Astrocyte of the cerebellum (primary cell): ENCODE measurements around the gene DLG2.
A peak's percentile ranks its signal among the peaks of the same experiment; 100 is the strongest.

Experiments used
- DNase-seq: peaks from one replicate; pipeline ENCODE4 v3.0.0-alpha.2; 2011; ENCODE audit warnings: low read depth
- H3K4me3 ChIP-seq: 2 replicates; pipeline ENCODE4 v1.5.1; 2011; ENCODE audit warnings: mild to moderate bottlenecking, low read depth, low read length, moderate library complexity
- in situ Hi-C: cut with HindIII; loops from 2 replicates; pipeline ENCODE4 v1.10.0; 2017; ENCODE audit warnings: low sequenced_read_pairs
- TF ChIP-seq, protein P1 (sequence below): IDR thresholded peaks from 2 replicates; pipeline ENCODE4 v1.5.1; 2012; ENCODE audit warnings: low read length, low read depth, moderate library complexity, mild to moderate bottlenecking; ENCODE audit errors: missing control alignments

The DLG2 gene

DNA sequence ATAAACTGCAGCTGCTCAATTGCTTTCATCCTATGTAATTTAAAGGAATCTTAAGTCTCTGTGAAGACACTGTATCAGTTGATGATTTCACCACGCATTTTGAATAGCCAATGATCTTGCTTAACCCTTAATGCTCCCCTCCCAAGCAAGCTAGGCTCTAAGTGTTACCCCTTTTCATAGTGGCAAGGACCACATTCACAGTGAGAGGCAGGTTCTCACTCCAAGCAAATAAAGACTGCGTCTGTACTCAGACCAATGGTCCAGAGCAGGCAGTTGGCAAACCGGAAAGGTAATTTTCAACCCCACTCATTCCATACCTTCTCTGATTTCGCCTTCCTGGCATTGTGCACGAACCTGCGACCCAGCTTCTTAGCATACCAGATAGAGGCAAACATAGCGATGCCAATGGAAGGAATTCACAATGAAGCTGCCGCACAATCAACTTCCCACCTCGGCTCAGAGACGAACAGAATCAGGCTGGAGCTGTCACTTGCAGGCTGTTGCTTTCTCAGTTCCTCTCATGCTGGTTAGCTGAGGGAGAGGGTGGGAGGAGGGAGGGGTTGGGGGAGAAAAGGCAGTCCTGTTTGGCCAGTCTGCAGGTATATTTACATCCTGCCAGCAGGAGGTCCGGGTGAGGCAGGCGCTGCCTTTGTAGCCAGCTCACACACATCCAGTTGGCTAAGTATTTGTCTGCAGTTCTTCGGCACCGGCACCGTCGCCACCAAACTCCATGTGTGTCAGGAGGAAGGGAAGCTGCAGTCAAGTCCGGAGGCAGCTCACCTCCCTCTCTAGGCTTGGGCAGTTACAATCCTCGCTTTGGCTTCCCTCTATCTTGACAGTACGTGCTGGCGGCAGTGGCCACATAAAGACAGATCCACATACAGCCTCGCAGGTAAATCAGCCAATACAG is 1189.8 kb downstream of the DLG2 start:
- in situ Hi-C loops, result no loop called here
- peak overlapping the region; percentile 9 for H3K4me3 ChIP-seq
- TF ChIP-seq, protein P1, sequence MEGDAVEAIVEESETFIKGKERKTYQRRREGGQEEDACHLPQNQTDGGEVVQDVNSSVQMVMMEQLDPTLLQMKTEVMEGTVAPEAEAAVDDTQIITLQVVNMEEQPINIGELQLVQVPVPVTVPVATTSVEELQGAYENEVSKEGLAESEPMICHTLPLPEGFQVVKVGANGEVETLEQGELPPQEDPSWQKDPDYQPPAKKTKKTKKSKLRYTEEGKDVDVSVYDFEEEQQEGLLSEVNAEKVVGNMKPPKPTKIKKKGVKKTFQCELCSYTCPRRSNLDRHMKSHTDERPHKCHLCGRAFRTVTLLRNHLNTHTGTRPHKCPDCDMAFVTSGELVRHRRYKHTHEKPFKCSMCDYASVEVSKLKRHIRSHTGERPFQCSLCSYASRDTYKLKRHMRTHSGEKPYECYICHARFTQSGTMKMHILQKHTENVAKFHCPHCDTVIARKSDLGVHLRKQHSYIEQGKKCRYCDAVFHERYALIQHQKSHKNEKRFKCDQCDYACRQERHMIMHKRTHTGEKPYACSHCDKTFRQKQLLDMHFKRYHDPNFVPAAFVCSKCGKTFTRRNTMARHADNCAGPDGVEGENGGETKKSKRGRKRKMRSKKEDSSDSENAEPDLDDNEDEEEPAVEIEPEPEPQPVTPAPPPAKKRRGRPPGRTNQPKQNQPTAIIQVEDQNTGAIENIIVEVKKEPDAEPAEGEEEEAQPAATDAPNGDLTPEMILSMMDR, result no peak
- DNase-seq, result no peak

DNA sequence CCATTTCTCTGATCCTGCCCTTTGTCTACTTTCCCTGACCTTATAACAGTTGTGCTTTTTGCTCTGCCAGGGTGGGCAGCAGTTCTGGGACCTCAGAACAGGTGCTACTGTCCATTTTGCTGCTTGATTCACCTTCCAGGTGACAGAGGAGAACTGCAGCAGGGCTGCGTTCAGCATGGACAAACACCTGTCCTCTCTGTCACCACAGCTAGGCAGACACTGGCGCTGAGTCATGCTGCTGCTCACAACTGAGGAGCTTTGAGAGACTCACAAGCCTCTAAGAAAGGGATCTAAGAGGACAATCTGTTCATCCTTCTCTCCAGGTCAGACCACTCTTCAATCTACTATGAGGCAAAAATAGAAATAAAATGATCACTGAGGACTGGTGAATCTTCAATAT is 1196.5 kb downstream of the DLG2 start:
- TF ChIP-seq, protein P1, result no peak
- DNase-seq, result no peak
- no peak overlapping the region for H3K4me3 ChIP-seq
- in situ Hi-C loops, result no loop called here

DNA sequence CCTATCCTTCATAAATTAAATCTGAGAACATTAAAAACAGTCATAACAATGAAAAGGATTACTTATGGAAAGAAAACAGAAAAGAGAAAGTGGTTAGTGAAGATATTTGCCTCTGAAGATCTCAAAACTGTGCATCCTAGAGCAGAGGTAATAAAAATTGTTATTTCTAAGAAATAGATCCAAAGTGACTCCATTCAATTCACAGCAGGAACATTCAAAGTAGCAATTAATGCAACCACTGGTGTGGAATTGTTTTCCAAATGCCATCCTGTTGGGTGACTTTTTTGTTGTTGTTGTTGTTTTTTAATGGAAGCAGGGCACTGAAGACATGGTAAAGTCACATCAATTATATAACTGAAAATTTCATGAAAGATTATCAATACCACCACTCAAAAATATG is 1201.5 kb downstream of the DLG2 start:
- DNase-seq, result no peak
- in situ Hi-C loops, result no loop called here
- TF ChIP-seq, protein P1, result no peak
- H3K4me3 ChIP-seq, result no peak overlapping the region

DNA sequence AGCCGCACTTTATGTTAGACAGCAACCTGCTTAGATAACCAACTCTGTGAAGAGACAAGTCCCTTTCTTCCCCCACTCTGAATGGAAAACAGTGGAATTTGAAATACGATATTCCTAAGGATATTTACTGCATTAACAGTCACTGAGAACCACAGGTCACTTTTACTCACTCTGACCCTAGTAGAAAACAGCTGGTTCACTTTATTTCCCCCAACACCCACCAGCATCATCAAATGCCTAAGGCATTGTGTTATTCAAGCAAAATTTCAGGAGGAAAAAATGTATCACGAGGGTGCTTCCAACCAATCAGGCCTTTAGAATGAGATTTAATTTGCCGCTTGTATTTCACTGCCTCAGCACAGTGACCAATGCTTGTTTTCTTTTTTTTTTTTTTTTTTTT is 1206.9 kb downstream of the DLG2 start:
- no peak for DNase-seq
- H3K4me3 ChIP-seq, result no peak overlapping the region
- in situ Hi-C loops, result no loop called here
- TF ChIP-seq, protein P1, result no peak

DNA sequence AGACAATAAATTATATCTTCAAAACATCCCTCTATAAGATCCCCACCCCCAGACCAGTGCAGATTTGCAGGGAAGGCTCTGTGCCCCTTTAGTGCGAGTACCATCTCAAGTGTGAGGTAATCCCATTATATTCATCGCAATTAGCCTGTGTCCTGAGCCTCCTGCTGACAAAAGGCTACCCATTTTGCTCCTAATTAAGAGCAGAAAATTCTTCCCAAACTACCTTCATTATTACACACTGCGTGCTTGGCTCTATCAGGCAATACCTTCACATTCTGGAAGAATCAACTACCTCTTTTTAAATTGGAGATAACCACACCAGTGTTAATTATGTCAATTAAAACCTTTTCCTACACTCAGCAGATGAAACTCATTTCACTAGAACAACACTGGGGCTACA is 1207.5 kb downstream of the DLG2 start:
- TF ChIP-seq, protein P1, result no peak
- no peak for DNase-seq
- in situ Hi-C loops, result no loop called here
- H3K4me3 ChIP-seq, result no peak overlapping the region

DNA sequence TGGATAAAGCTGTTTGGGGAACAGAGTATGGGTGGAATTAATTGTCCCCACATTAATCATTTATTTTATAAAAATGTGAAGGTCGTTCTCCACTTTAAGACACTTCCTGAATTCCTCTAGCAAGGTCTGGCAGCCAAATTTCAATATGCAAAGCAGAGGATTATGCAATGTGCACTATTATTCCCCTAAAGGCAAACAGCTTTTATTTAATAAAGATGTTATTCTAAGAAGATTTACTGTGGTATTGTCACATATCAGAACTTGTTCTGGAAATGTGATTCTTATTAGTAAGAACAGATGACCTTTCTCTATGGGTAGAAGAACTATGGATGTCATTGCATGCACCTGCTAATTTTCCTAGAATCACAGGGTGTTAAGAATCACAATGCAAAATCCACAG is 1212.2 kb downstream of the DLG2 start:
- TF ChIP-seq, protein P1, result no peak
- in situ Hi-C loops, result no loop called here
- DNase-seq, result no peak
- H3K4me3 ChIP-seq, result no peak overlapping the region

DNA sequence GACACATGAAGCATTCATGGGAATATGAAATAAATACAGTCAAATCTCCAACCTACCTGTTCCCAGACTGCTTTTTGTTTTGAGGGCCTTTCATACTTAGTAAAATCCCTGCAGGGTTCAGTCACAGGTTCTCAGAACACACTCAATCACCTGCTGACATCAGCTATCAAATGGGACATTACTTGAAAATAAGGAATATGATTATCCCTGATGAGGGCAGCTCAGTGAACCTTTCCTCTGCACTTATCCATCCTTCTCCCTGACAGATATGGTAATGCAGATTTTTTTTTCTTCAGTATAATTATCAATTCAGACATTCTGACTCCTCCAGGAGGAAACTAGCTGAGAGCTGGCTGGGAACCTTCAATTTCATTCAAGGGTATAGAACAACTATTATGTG is 1213.6 kb downstream of the DLG2 start:
- TF ChIP-seq, protein P1, result no peak
- DNase-seq, result no peak
- H3K4me3 ChIP-seq, result no peak overlapping the region
- in situ Hi-C loops, result no loop called here
